ENCODE results near the gene RYR1. TPM values are rescaled to one million over a fixed set of nuclear protein-coding genes. Genes with fewer than 3 reads are reported as not detected.
"Not testable (repeated sequence)": the region's sequence is repeated elsewhere in the genome, so short reads cannot be mapped to it uniquely, and the experiment has no call there.

RYR1 gene
- total RNA-seq, 1 donor from 2014 or later = 0.32 TPM

DNA sequence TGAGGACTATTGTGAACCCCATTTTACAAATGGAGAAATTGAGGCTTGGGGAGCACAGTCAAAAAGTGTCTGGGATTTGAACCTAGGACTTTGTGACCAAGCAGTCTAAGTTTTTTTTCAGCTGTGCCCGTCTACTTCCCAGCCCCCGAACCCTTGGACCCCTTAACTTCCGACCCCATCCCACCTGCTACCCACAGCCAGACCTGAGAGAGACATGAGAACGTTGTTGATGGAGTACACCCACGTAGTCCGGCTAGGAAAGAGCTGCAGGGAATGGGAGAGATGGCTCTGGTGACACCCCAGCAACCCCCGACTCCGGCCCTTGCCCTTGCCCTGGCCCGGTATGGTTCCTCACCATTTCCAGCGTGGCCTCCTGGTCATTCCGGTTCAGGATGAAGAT lies 166.2 kb downstream of the RYR1 start:
- TF ChIP-seq, protein P1, sequence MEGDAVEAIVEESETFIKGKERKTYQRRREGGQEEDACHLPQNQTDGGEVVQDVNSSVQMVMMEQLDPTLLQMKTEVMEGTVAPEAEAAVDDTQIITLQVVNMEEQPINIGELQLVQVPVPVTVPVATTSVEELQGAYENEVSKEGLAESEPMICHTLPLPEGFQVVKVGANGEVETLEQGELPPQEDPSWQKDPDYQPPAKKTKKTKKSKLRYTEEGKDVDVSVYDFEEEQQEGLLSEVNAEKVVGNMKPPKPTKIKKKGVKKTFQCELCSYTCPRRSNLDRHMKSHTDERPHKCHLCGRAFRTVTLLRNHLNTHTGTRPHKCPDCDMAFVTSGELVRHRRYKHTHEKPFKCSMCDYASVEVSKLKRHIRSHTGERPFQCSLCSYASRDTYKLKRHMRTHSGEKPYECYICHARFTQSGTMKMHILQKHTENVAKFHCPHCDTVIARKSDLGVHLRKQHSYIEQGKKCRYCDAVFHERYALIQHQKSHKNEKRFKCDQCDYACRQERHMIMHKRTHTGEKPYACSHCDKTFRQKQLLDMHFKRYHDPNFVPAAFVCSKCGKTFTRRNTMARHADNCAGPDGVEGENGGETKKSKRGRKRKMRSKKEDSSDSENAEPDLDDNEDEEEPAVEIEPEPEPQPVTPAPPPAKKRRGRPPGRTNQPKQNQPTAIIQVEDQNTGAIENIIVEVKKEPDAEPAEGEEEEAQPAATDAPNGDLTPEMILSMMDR (IDR thresholded peaks at IDR 0.05) = no peak
- no peaks in the 10 kb centered on the region for H3K36me3 Mint-ChIP-seq (ENCODE audit: low read depth)
- DNase-seq (ENCODE audit: low spot score) = no peak
- H3K9me3 Mint-ChIP-seq (ENCODE audit: low read depth) = no peaks in the 10 kb centered on the region
- H3K4me3 Mint-ChIP-seq (ENCODE audit: unreplicated experiment) = no peak overlapping the region
- H3K4me1 Mint-ChIP-seq (ENCODE audit: low read depth) = peaks cover 4% of the 10 kb centered on the region
- no peak overlapping the region for H3K27ac Mint-ChIP-seq (ENCODE audit: unreplicated experiment)
- peaks cover 9% of the 10 kb centered on the region for H3K27me3 Mint-ChIP-seq (ENCODE audit: low read depth)

DNA sequence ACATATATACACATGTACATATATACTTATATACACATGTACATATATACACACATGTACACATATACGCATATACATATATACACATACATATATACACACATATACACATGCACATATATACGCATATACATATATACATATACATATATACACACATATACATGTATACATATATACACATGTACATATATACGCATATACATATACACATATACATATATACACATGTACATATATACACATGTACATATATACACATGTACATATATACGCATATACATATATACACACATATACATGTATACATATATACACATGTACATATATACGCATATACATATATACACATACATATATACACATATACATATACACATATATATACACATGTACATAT lies 169.4 kb downstream of the RYR1 start:
- not testable (repeated sequence) for H3K27me3 Mint-ChIP-seq (ENCODE audit: low read depth); H3K4me1 Mint-ChIP-seq (ENCODE audit: low read depth); H3K36me3 Mint-ChIP-seq (ENCODE audit: low read depth); H3K4me3 Mint-ChIP-seq (ENCODE audit: unreplicated experiment); H3K27ac Mint-ChIP-seq (ENCODE audit: unreplicated experiment); DNase-seq (ENCODE audit: low spot score); H3K9me3 Mint-ChIP-seq (ENCODE audit: low read depth)

GRCh38 chr19:38606131-38606530 lies 172.6 kb downstream of the RYR1 start:
- Mint-ChIP-seq H3K9me3 (ENCODE audit: low read depth) (no peaks in the 10 kb centered on the region), H3K27me3 (ENCODE audit: low read depth) (no peaks in the 10 kb centered on the region), H3K4me1 (ENCODE audit: low read depth) (no peaks in the 10 kb centered on the region), H3K4me3 (ENCODE audit: unreplicated experiment) (no peak overlapping the region), H3K36me3 (ENCODE audit: low read depth) (no peaks in the 10 kb centered on the region), H3K27ac (ENCODE audit: unreplicated experiment) (no peak overlapping the region)
- TF ChIP-seq, protein P1 (IDR thresholded peaks at IDR 0.05) = no peak
- DNase-seq (ENCODE audit: low spot score) = no peak

DNA sequence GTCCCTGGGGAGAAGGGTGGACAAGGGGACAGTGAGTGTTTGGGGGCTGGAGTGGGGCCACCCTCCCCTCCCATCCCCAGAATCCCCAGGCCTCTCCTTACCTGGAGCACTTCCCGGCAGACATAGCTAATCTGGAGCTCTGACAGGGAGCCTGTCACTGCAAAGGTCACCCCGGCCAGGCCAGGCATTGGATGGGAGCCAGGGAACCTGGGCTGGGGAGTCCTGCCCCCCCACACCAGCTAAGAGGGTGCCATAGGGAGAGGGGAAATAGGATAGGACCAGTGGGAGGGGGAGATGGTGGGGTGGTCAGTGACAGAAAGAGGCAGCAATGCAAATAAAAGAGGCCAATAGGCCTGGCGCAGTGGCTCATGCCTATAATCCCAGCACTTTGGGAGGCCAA lies 180.8 kb downstream of the RYR1 start:
- Mint-ChIP-seq H3K36me3 (ENCODE audit: low read depth) (no peaks in the 10 kb centered on the region), H3K4me3 (ENCODE audit: unreplicated experiment) (no peak overlapping the region), H3K27ac (ENCODE audit: unreplicated experiment) (no peak overlapping the region), H3K9me3 (ENCODE audit: low read depth) (no peaks in the 10 kb centered on the region), H3K27me3 (ENCODE audit: low read depth) (no peaks in the 10 kb centered on the region), H3K4me1 (ENCODE audit: low read depth) (peaks cover 12% of the 10 kb centered on the region)
- DNase-seq (ENCODE audit: low spot score) = no peak
- TF ChIP-seq, protein P1 (IDR thresholded peaks at IDR 0.05) = no peak

GRCh38 chr19:38615007-38615581 lies 181.6 kb downstream of the RYR1 start:
- H3K9me3 Mint-ChIP-seq (ENCODE audit: low read depth) = no peaks in the 10 kb centered on the region

DNA sequence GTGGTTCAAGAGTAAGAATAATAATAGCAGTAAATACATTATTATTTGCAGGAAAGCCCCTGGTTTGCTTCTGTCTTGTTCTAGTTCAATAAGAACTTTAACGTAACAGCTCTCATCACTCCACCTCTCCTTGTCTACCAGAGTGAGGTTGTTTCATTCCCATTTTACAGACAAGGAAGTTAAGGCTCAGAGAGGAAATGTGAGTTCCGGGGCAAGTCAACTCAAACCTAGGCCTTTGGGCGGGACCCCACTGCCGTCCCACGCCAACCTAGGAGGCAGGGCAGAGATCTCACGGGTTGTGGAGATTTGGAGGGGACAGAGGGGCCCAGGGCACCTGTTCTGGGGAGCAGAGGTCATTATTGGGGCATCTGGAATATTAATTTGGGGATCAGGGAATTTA lies 182.8 kb downstream of the RYR1 start:
- Mint-ChIP-seq H3K36me3 (ENCODE audit: low read depth) (no peaks in the 10 kb centered on the region), H3K27ac (ENCODE audit: unreplicated experiment) (no peak overlapping the region), H3K4me3 (ENCODE audit: unreplicated experiment) (no peak overlapping the region), H3K9me3 (ENCODE audit: low read depth) (no peaks in the 10 kb centered on the region), H3K27me3 (ENCODE audit: low read depth) (no peaks in the 10 kb centered on the region), H3K4me1 (ENCODE audit: low read depth) (peaks cover 23% of the 10 kb centered on the region)
- DNase-seq (ENCODE audit: low spot score) = no peak
- TF ChIP-seq, protein P1 (IDR thresholded peaks at IDR 0.05) = no peak

More at GRCh38 chr19:38615007-38615581, 181.6 kb downstream of the RYR1 start:
- TF ChIP-seq, protein P1 (IDR thresholded peaks at IDR 0.05) = no peak
- Mint-ChIP-seq H3K4me1 (ENCODE audit: low read depth) (peaks cover 19% of the 10 kb centered on the region), H3K27me3 (ENCODE audit: low read depth) (no peaks in the 10 kb centered on the region), H3K36me3 (ENCODE audit: low read depth) (no peaks in the 10 kb centered on the region), H3K4me3 (ENCODE audit: unreplicated experiment) (no peak overlapping the region), H3K27ac (ENCODE audit: unreplicated experiment) (no peak overlapping the region)
- no peak for DNase-seq (ENCODE audit: low spot score)
